Stimulated activated naive CD8-positive, alpha-beta T cell treated with anti-CD3 and anti-CD28 coated beads, Interleukin-15, Interleukin-2, amounts not matched to agents 100 ng/mL and 50 ng/mL, for 24 hours (primary cell): ENCODE data around the gene SCYGR3.

Experiments used
- H3K27ac Mint-ChIP-seq: one replicate; pipeline ENCODE4 v1.8.0; 2021; ENCODE audit warnings: mild to moderate bottlenecking, mixed read lengths
- H3K27me3 Mint-ChIP-seq: one replicate; pipeline ENCODE4 v1.8.0; 2021; ENCODE audit warnings: mixed read lengths
- H3K36me3 Mint-ChIP-seq: one replicate; pipeline ENCODE4 v1.8.0; 2021; ENCODE audit warnings: low read depth, mixed read lengths
- H3K4me1 Mint-ChIP-seq: one replicate; pipeline ENCODE4 v1.8.0; 2021; ENCODE audit warnings: low read depth, mixed read lengths
- H3K4me3 Mint-ChIP-seq: one replicate; pipeline ENCODE4 v1.8.0; 2021; ENCODE audit warnings: mild to moderate bottlenecking, mixed read lengths
- H3K9me3 Mint-ChIP-seq: one replicate; pipeline ENCODE4 v1.8.0; 2021; ENCODE audit warnings: mixed read lengths

Gene SCYGR3

DNA sequence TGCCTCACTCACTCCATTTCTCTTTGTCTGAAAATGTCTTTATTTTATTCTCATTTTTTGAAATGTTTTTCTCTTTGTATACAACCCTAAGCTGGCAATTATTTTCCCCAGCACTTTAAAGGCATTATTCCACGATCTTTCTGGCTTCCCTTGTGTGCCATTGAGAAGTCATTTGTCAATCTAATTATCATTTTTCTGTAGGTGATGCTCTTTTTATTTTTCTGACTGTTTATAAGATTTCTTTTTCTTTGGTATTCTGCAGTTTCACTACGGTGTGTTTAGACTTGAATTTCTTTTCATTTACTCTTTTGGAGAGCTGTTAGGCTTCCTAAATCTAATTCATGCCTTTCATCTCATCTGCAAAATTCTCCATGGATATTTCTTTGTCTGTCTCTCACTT lies 10.8 kb upstream of the SCYGR3 start:
- Mint-ChIP-seq H3K27me3 (peaks cover 18% of the 10 kb centered on the region), H3K36me3 (no peaks in the 10 kb centered on the region), H3K4me3 (no peak overlapping the region), H3K4me1 (no peaks in the 10 kb centered on the region), H3K9me3 (no peaks in the 10 kb centered on the region), H3K27ac (no peak overlapping the region)

DNA sequence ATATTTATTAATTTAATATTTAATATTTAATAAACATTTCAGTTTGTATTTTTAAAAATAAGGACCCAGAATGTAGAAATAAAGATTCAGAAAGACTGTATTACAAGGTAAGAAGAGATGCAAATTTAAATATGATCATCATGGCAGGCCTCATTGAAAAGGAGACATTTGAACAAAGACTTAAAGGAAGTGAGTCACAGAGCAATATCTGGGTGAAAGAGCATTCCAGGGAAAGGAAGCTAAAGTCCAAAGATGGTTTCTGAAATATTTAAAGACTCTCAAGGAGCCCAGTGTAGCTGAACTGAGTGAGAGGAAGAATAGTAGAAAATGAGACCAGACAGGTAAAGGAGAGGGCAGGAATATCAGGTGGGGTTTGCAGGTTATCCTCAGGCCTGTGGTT lies 8.6 kb upstream of the SCYGR3 start:
- H3K4me1 Mint-ChIP-seq = no peaks in the 10 kb centered on the region
- no peaks in the 10 kb centered on the region for H3K36me3 Mint-ChIP-seq
- no peak overlapping the region for H3K27ac Mint-ChIP-seq
- H3K9me3 Mint-ChIP-seq = no peaks in the 10 kb centered on the region
- no peaks in the 10 kb centered on the region for H3K27me3 Mint-ChIP-seq
- H3K4me3 Mint-ChIP-seq = no peak overlapping the region

DNA sequence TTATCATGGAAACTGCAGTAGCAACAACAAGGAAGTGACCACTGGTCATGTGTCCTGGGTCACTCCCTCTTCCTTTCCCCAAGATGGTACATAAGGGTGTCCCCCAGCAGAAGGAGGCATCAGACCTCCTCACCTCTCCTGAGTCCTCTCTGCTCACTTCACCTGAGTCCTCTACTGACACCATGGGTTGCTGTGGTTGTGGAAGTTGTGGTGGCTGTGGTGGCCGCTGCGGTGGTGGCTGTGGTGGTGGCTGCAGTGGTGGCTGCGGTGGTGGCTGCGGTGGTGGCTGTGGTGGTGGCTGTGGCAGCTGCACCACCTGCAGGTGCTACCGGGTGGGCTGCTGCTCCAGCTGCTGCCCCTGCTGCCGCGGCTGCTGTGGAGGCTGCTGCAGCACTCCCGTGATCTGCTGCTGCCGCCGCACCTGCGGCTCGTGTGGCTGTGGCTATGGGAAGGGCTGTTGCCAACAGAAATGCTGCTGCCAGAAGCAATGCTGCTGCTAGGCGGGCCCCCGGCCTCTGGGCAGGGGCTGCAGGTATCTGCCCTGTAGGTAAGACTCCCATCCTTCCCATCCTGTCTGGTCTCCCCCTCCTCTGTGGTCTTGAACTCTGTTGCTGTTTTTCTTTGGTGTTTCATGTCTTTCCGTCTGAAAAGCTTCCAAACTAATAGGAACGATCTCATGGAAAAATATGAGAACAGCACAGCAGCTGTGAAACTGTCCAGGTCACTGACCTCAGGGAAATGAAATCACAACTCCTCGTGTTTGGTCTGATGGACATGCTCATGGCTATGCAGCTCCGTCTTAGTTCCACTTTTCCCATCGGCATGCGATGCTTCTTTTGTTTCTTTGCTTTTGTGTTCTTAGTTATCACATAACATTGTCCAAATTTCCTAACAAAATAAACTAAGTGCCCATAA lies 2.9 kb upstream of the SCYGR3 start, which contains the start of gene SCYGR4:
Gene SCYGR4, plus strand, starts transcription at position 183 of the 915 bp plus-strand sequence. Its CDS starts 0 bp downstream, at position 183.
- no peak within 1 kb of the TSS for H3K4me3 Mint-ChIP-seq

DNA sequence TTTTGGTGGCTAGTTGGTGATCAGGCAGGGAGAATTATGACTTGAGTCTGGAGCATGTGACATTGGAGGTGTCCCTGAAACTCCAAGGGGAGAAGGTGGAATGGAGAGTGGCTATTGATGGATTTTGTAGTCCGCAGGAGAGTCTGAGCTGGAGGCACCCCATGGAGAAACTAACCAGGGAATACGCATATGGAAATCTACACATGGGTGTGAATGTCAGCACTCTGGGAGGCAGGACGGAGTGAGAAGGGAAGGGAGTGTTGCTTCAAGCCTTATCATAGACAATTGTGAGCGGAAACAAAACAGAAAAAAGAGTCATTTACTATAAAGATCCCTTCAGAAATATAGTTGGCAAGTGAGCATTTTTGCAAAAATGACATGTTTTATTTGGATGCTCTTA lies 2.0 kb upstream of the SCYGR3 start:
- Mint-ChIP-seq H3K27me3 (peaks cover 21% of the 10 kb centered on the region), H3K4me3 (no peak overlapping the region), H3K36me3 (no peaks in the 10 kb centered on the region), H3K9me3 (no peaks in the 10 kb centered on the region), H3K27ac (no peak overlapping the region), H3K4me1 (no peaks in the 10 kb centered on the region)

More for the DNA sequence above, 2.9 kb upstream of the SCYGR3 start, which contains the start of gene SCYGR4:
- Mint-ChIP-seq H3K9me3 (no peaks in the 10 kb centered on the region), H3K27me3 (peaks cover 18% of the 10 kb centered on the region), H3K36me3 (no peaks in the 10 kb centered on the region), H3K4me1 (no peaks in the 10 kb centered on the region), H3K27ac (no peak within 1 kb of the TSS)

DNA sequence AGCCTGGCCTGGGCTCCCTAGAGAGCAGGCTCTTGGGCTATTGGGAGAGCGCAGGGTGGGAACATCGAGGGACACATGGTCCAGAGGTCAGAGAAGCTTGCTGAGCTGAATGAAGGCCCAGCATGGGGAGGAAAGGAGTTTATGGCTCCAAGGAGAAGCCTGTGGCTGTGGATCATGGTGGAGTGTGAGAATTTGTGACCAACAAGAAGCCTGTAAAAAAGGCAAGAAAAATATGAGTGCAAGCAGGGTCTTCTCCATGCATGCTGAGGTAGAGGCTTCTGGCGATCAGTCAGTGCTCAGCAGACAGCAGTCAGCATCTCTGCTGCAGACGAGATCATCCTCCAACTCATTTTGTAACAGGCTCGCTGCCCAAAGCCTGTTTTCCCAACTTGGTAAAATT lies 1.3 kb upstream of the SCYGR3 start:
- Mint-ChIP-seq H3K27me3 (peaks cover 24% of the 10 kb centered on the region), H3K4me1 (no peaks in the 10 kb centered on the region), H3K9me3 (no peaks in the 10 kb centered on the region), H3K27ac (no peak overlapping the region), H3K4me3 (no peak overlapping the region), H3K36me3 (no peaks in the 10 kb centered on the region)

DNA sequence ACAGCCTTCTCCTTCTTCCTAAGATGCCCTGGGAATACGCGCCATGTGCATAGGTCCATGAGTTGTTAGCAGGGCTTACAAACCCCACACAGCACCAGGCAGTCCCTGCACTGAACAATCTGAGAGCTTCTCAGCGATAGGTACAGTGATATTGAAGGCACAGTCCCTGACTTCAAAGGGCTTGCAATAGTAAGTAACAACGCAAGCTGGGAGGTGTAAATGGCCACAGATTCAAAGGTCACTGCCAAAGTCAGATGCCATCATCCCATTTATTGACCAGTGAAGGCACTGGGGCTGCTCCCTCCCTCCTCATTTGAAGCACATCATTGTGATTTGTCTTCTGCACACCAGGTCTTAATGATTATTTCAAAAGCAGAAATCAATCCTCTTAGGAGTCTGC lies 541 bp upstream of the SCYGR3 start:
- no peak overlapping the region for H3K27ac Mint-ChIP-seq
- peaks cover 27% of the 10 kb centered on the region for H3K27me3 Mint-ChIP-seq
- no peak overlapping the region for H3K4me3 Mint-ChIP-seq
- H3K9me3 Mint-ChIP-seq = no peaks in the 10 kb centered on the region
- H3K36me3 Mint-ChIP-seq = no peaks in the 10 kb centered on the region
- H3K4me1 Mint-ChIP-seq = peaks cover 1% of the 10 kb centered on the region

DNA sequence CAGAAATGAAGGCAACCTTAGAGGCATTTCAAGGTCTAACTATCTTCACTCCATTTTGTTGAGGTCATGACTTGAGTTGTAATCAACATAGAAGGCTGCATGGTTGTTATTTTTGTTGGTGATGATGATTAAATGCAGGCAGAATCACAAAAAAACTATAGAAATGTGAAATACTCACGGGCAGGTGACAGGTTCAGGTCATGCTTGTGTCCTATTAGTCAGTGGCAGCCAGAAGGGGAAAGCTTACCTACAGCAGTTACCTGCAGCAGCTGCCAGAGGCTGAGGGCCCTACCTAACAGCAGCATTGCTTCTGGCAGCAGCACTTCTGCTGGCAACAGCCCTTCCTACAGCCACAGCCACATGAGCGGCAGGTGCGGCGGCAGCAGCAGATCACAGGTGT lies 394 bp downstream of the SCYGR3 start:
- Mint-ChIP-seq H3K9me3 (no peaks in the 10 kb centered on the region), H3K36me3 (no peaks in the 10 kb centered on the region), H3K4me1 (peaks cover 4% of the 10 kb centered on the region), H3K27ac (no peak overlapping the region), H3K4me3 (no peak overlapping the region), H3K27me3 (peaks cover 34% of the 10 kb centered on the region)

DNA sequence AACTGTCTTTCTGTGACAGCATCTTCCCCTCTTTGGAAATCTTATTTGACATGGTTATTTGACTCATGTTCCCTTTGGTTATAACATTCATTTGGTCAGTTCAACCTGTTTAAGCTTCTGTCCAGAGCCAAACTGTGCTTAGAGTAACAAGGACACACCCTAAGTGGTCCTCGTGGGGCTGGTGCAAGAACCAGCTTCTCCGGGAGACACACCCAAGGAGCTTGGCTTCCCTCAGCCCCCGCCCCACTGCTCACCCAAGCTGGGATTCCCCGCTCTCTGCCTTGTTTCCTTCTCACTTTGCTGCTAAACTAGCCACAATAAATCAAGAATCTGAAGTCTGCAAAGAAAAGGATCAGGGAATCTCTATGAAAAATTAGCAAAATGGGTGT lies 1.4 kb downstream of the SCYGR3 start:
- H3K27ac Mint-ChIP-seq = no peak overlapping the region
- peaks cover 40% of the 10 kb centered on the region for H3K27me3 Mint-ChIP-seq

DNA sequence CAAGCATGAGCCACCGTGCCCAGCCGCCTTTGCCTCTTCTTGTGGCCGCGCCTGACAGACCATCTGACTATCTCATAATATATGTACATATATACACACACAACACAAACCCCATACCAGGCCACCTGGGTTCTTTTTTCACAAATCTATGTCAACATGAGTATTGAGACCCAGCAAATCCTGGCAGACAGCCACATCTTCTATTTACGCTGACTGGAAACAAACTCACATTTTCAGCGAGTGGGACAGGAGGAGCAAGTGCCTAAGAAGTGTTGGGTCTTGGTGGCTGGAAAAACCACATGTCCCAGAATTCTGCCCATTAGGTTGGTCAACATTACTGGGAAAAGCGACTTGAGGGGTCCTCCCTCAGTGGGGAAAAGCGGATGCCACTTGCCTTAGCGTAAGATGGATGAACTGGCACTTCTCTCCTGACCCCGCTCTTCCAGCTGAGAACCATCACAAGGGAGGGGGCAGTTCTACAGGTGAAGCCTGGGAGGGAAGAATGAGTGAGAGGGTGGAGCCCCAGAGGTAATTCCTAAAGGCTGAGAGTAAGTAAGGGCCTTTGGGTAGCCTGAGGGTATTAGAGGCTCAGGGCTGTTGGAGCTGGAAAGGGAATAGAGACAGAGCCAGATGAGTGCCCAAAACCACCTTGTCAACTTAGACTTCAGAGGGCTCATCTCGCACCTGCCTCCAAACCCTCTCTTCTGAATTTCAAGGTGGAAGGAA lies 1.9 kb downstream of the SCYGR3 start:
- Mint-ChIP-seq H3K27me3 (peaks cover 40% of the 10 kb centered on the region), H3K4me1 (peaks cover 8% of the 10 kb centered on the region), H3K4me3 (no peak overlapping the region), H3K27ac (no peak overlapping the region), H3K9me3 (no peaks in the 10 kb centered on the region), H3K36me3 (no peaks in the 10 kb centered on the region)

More for the DNA sequence above, 1.4 kb downstream of the SCYGR3 start:
- H3K9me3 Mint-ChIP-seq = no peaks in the 10 kb centered on the region
- H3K36me3 Mint-ChIP-seq = no peaks in the 10 kb centered on the region
- H3K4me3 Mint-ChIP-seq = no peak overlapping the region
- peaks cover 8% of the 10 kb centered on the region for H3K4me1 Mint-ChIP-seq

DNA sequence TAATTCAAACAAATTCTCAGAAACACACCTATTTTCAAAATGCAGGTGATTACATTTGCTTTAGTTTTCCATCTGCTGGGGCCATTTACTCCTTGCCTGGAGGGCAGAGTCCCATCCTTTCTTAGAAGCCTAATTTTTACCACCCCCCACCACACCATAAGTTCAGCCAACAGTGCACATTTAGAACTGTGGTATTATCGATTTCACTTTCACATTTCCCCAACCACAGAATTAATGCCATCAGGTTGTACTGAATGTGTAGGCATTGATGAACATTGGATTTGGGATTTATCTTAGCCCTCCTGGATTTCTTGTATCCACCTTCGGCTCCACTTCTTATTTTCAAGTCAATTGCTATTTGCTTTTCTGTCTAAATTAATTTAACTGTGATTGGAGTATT lies 4.5 kb downstream of the SCYGR3 start:
- Mint-ChIP-seq H3K4me1 (peaks cover 8% of the 10 kb centered on the region), H3K9me3 (no peaks in the 10 kb centered on the region), H3K27ac (no peak overlapping the region), H3K27me3 (peaks cover 46% of the 10 kb centered on the region), H3K36me3 (no peaks in the 10 kb centered on the region), H3K4me3 (no peak overlapping the region)

DNA sequence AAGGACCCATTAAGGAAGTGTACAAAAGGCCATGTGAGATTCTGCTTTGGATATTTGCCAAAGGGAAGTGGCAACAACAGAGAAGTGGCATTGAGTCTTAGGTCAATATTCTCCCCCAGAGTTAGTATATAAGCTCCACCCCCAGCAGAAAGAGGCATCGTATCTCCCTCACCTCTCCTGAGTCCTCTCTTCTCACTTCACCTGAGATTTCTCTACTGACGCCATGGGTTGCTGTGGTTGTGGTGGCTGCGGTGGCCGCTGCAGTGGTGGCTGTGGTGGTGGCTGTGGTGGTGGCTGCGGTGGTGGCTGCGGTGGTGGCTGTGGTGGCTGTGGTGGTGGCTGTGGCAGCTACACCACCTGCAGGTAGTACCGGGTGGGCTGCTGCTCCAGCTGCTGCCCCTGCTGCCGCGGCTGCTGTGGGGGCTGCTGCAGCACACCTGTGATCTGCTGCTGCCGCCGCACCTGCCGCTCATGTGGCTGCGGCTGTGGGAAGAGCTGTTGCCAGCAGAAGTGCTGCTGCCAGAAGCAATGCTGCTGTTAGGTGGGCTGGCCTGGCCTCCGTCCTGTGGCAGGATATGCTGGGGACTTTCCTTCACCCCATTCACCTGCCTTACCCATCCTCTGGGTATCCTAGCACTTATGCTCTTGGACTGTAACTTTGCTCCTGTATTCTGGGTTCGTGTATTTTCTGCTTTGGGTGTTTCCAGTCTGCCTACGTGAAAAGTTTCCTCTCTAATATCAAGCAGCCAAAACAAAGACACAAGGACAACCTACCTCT lies 5.9 kb downstream of the SCYGR3 start:
- Mint-ChIP-seq H3K4me3 (no peak overlapping the region), H3K27ac (no peak overlapping the region), H3K9me3 (no peaks in the 10 kb centered on the region), H3K36me3 (no peaks in the 10 kb centered on the region), H3K27me3 (peaks cover 46% of the 10 kb centered on the region), H3K4me1 (peaks cover 8% of the 10 kb centered on the region)

DNA sequence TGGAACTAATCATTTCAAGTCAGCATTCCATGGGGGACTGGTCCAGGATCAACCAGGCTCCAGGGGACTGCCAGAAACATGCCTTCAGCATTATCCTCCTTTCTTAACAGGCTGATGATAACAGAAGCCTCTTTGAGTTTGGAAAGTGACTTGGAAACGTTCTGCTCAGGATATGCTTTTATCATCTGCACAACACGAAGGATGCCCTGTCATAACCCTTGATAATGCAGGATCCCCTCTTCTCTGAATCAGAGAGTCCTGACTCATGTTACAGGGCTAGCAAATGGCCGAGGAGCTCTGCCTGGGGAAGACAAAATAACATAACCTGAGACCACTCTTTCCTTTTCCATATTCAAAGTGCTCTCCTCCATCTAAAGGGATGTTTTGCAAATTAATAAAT lies 6.7 kb downstream of the SCYGR3 start:
- Mint-ChIP-seq H3K9me3 (no peaks in the 10 kb centered on the region), H3K4me1 (peaks cover 8% of the 10 kb centered on the region), H3K4me3 (no peak overlapping the region), H3K27me3 (peaks cover 42% of the 10 kb centered on the region), H3K27ac (no peak overlapping the region), H3K36me3 (no peaks in the 10 kb centered on the region)

DNA sequence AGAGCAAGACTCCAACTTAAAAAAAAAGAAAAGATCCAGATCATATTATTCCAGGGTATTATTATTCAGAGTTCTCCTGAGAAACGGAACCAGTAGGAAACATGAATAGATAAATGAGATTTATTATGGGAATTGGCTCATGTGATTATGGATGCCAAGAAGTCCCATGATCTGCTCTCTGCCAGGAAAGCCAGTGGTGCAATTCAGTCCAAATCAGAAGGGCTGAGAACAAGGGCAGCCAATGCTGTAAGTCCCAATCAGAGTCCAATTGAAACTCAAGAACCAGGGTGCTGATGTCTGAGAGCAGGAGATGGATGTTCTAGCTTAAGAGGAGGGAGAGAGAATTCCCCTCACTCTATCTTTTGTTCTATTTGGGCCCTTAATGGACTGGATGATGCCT lies 8.2 kb downstream of the SCYGR3 start:
- H3K36me3 Mint-ChIP-seq = no peaks in the 10 kb centered on the region
- peaks cover 8% of the 10 kb centered on the region for H3K4me1 Mint-ChIP-seq
- H3K4me3 Mint-ChIP-seq = no peak overlapping the region
- H3K27me3 Mint-ChIP-seq = peaks cover 41% of the 10 kb centered on the region
- no peaks in the 10 kb centered on the region for H3K9me3 Mint-ChIP-seq
- no peak overlapping the region for H3K27ac Mint-ChIP-seq

DNA sequence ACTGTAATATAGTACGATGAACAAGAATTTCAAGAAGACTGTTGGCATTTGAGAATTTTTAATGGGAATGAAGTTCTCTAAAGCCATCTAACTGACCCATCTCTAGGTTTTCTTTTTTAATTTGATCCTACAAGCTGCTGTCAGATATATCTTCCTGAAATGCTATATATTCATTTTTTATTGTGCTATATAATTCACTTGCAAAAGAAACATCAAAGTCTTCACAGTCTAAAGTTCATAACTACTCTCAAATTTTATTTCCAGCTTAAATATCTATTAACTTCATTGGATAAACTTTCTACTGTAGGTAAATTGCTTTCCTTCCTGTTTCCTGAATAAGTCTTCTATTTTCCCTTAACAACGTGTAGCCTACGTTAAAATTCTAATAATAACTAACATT lies 12.3 kb downstream of the SCYGR3 start:
- no peak overlapping the region for H3K4me3 Mint-ChIP-seq
- H3K4me1 Mint-ChIP-seq = no peaks in the 10 kb centered on the region
- H3K27me3 Mint-ChIP-seq = peaks cover 35% of the 10 kb centered on the region
- no peaks in the 10 kb centered on the region for H3K9me3 Mint-ChIP-seq
- no peaks in the 10 kb centered on the region for H3K36me3 Mint-ChIP-seq
- H3K27ac Mint-ChIP-seq = no peak overlapping the region
